CMK (cell line): ENCODE measurements around the gene TUBG1.

ENCODE experiments used
- DNase-seq: peaks from one replicate; pipeline ENCODE4 v3.0.0-alpha.2; 2010; ENCODE audit warnings: low read depth

Gene TUBG1

DNA sequence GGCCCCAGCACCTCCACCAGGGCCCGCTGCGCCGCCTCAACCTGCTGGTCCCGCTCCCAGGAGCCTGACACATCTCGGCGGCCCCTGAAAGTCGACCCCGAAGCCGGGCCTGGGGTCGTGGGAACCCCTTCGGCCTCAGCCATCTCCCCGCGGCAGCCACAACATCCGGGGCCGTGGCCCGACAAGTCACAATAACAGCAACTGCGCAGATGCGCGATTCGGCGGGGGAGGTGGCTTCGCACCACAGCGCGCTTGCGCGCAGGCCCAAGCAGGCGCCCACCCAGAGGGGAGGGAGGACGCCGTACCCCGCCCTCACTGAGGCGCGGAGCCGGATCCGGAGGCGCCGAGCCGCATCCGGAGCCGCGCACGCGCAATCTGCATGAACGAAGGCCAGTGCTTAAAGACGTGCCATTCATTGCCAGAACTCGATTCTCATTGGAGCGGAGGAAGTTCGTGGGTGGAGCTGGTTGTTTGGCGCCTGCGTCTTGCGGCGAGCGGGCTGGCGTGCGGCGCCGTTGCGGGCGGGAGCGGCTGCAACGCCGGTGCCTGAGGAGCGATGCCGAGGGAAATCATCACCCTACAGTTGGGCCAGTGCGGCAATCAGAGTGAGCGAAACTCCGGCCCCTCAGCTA, at the start of gene TUBG1, which contains the start of gene RETREG3:
Gene TUBG1, plus strand, starts transcription at position 502 of the 632 bp plus-strand sequence. Its CDS starts 55 bp downstream, at position 557.
Gene RETREG3, minus strand, starts transcription at position 193 of the 632 bp plus-strand sequence. Its CDS starts 50 bp downstream, at position 143.
- peak; percentile 98 for DNase-seq

DNA sequence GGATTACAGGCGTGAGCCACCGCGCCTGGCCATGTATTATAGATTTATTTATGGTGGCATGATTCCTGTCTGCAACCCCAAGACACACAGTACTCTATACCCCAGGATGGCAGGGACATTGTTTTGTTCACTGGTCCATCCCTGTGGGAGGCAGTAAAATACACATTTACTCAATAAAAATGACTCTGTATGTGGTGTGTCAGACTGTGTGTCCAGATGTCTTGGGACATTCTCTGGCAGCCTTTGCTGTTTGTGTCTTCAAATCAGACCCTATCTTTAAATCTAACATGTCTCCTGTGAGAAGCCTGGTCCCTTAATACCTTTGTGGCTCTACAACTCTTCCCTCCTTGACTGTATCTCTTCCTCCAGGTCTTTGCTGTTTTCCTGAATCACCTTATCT, 49.2 kb upstream of the TUBG1 start:
- DNase-seq = no peak

DNA sequence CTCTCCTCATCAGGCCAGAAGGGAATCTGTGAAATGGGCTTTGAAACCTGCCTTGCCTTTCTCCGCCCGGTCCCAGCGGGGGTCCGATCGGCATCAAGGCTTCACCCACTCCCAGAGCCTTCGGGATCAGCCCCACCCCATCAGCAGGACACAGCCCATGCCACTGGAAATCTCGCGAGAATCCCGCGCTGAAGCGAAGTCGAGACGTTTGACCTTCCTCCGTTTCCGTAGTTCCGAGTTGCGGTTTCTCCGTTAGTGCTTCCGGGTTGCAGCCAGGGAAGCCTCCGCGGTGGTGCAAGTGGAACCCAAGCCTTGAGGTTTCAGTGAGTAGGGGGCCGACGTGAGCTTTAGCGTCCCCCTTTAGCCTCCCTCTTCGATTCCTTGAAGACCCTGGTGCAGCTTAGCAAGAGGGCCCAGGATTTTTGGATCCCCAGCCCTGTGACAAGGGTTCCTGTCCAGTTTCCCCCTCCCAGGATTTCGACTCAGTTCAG, 47.5 kb upstream of the TUBG1 start, which contains the start of gene COASY:
Gene COASY, plus strand, starts transcription at position 252 of the 491 bp plus-strand sequence. CDS start 475 bp downstream, outside the sequence.
- DNase-seq = peak; percentile 94

GRCh38 chr17:42562388-42563142, 46.9 kb upstream of the TUBG1 start:
- DNase-seq = no peak

GRCh38 chr17:42563143-42563509, 46.4 kb upstream of the TUBG1 start:
- no peak for DNase-seq

DNA sequence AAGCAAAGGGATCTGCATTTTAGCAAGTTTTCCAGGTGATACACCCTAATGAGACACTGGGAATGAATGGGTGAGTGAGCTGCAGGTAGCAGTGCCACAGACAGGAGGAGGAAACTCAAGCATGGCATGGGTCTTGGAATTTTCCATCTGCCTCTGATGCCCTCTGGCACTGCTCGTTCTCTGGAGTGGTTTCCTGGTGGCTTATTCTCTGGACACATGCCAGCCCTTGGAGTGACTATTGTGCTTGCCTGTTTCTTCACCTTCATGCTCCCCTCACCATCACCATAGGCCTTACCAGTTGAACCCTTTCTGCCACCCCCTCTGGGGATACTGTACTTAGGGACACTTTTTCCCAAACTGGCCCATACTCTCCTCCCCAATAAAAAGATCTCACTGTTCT, 45.9 kb upstream of the TUBG1 start:
- no peak for DNase-seq

DNA sequence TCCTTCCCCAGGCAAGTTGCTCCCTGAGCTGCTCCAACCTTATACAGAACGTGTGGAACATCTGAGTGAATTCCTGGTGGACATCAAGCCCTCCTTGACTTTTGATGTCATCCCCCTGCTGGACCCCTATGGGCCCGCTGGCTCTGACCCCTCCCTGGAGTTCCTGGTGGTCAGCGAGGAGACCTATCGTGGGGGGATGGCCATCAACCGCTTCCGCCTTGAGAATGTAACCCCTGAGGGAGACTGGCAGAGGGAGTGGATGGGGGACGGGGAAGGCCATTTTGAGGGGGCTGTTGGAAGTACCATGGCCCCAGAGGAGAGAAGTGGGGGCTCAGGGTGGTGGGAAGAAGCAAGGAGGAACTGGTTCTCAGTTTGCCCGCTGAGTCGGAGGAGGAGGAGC, 45.5 kb upstream of the TUBG1 start:
- no peak for DNase-seq

GRCh38 chr17:42564815-42565522, 44.5 kb upstream of the TUBG1 start:
- no peak for DNase-seq

GRCh38 chr17:42565523-42566214, 43.8 kb upstream of the TUBG1 start:
- no peak for DNase-seq

DNA sequence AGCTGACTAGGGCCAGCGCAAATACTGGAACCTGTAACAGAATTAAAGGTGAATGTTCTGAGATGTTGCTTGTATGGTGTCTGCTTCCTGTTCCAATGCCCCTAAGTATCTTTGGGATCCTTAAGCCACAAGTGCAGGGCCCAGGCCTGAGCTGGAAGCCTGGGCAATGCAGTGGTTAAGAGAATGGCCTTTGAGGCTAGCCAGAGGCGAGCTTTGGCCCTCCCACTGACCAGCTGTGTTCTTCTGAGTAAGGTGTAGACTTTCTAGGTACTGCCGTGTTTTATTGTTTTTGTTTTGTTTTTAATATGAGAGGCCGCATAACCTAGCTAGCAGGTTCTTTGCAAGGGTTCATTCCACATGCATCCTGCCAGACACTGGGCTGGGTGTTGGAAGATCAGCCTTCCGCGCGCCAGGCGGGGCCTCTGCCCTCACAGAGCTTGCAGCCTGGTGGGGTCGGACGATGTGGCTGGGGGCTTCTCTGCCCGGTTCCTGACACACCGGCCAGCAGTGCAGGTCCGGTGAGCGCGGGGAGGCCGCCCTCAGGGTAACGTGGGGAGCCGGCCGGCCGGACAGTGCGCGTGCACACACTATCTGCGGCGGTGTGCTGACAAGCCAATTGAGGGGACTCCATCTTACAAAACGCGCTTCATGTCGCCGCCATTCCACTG, 43.1 kb upstream of the TUBG1 start:
- DNase-seq = no peak

DNA sequence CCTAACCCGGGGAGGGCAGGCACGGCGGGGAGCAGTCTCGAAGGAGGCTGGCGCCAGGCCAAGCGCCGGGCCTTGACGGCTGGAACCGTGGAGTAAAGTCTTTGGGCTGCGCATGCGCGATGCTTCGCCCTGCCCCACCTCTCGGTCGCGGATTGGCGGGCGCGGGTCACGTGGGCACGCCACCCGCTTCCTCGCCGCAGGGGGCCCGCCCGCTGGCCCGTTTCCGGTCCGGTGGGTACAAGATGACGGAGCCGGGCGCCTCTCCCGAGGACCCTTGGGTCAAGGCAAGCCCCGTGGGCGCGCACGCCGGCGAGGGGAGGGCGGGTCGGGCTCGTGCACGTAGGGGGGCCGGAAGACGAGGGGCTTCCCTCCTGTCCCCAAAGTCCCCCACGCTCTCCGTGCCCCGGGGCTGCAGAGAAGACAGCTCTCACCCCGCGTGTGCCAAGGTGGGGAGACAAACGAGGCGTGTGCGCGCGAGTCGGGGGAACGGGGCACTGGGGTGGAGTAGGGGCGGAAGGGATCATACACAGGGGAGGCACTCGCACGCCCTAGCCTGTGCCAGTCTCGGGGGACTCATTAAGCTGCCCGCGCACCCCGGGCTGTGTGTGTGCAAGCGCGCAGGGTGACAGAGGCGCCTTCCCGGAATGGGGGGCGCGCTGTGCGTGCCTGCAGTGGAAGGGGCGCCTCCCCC, 42.5 kb upstream of the TUBG1 start, which contains the start of gene MLX:
Gene MLX, plus strand, starts transcription at position 218 of the 691 bp plus-strand sequence. Its CDS starts 25 bp downstream, at position 243.
- peak; percentile 93 for DNase-seq

- no peak for DNase-seq
These were observed 41.0 kb upstream of the TUBG1 start for GRCh38 chr17:42568341-42569111.

DNA sequence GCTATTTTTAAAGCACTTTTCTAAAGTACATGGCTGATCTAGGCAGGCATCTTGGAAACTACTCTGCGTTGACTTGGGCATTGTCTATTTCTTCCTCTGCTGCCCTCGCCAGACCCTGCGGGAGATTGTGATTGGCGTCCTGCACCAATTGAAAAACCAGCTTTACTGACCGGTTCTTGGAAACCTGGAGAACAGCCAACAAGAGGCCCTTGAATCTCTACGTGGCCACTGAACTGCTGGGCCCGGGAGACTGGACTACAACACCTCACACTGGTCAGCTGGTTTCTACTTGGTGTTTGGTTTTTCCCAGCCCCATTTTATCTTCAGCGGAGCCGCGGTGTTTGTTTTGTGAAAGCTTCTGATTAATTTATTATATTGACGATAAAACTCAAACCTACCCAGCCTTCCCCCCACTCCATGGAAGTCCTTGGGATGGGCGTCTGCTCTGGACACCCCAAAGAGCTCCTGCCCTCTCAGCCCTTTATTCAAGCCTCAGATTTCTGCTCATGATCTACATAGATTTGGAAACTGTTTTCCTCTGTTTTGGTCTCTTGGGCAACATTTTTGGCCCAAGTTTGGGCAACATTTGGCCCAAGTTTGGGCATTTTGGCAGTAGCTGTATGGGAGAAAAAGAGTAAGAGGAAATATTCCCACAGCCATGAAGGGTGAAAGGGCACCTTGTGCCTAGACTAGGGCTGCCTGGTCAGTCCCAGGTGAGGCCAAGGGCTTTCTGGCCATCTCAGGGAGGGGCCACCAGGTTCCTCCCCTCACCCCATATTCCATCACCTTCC, 37.9 kb upstream of the TUBG1 start:
- no peak for DNase-seq

GRCh38 chr17:42573095-42573494, 36.4 kb upstream of the TUBG1 start:
- no peak for DNase-seq

- DNase-seq = no peak
These were observed 35.0 kb upstream of the TUBG1 start for GRCh38 chr17:42574463-42574862.

- no peak for DNase-seq
These were observed 32.3 kb upstream of the TUBG1 start for GRCh38 chr17:42577140-42577531.

DNA sequence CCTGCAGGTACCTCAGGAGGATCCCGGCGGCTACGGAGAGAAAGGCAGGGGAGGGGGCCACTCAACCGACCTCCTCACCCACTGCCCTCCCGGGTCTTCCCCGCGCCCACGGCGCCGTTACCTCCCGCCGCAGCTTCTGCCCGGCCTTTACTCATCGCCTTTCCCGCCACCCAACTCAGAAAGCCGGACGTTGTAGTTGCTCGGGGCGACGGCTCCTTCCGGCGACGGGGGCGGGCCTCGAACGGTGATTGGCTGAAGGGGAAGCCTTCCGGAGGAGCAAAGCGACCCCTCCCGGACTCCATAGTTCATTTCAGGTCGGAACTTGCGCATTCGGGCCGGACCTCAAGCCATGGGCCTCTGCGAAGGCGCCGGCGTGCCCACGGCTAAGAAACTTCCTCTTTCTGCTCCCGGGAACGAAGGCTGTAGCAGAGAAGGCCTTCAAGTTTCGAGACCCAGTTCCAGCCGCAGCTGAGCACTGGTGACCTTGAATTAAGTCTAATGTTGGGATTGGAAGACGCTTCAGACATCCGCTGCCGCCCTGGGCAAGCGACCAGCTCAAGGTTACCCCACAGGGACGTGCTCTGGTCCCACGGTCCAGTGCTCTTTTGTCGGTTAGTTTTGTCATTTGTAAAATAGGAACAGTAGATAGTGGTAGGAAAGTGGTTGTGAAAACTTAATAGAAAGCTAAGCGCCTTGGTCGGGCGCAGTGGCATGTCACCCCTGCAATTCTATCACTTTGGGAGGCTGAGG, 31.8 kb upstream of the TUBG1 start, which contains the start of gene PSMC3IP:
Gene PSMC3IP, minus strand, starts transcription at position 198 of the 750 bp plus-strand sequence. Its CDS starts 43 bp downstream, at position 155.
- peak; percentile 83 for DNase-seq

GRCh38 chr17:42578282-42578869, 31.1 kb upstream of the TUBG1 start:
- peak; percentile 86 for DNase-seq
